HG02642 (cell line): ENCODE data around the gene GINS2.

Experiments used
- ATAC-seq: cut with Tn5 transposase; IDR thresholded peaks from one replicate; pipeline ENCODE4 v1.9.1; 2021; ENCODE audit warnings: mild to moderate bottlenecking; ENCODE audit not compliant: unreplicated experiment, poor library complexity

GINS2 gene

GRCh38 chr16:85688586-85689284 lies at the start of gene GINS2:
Gene GINS2, minus strand, starts transcription at chr16:85688954. Its CDS starts 56 bp downstream, at chr16:85688898.
- ATAC-seq, result peak; percentile 97

GRCh38 chr16:85736921-85737320 lies 48.2 kb upstream of the GINS2 start:
- no peak for ATAC-seq

- peak; percentile 11 for ATAC-seq
These were observed 47.2 kb upstream of the GINS2 start for GRCh38 chr16:85735946-85736345.

- ATAC-seq, result peak; percentile 72
These were observed 46.5 kb upstream of the GINS2 start for GRCh38 chr16:85735225-85735635.

GRCh38 chr16:85734311-85735017 lies 45.7 kb upstream of the GINS2 start:
- no peak for ATAC-seq

GRCh38 chr16:85733839-85734170 lies 45.1 kb upstream of the GINS2 start:
- ATAC-seq, result no peak

GRCh38 chr16:85733155-85733838 lies 44.5 kb upstream of the GINS2 start:
- no peak for ATAC-seq

GRCh38 chr16:85731179-85731578 lies 42.4 kb upstream of the GINS2 start:
- no peak for ATAC-seq

GRCh38 chr16:85730186-85730465 lies 41.4 kb upstream of the GINS2 start:
- ATAC-seq, result no peak

GRCh38 chr16:85729452-85730185 lies 40.9 kb upstream of the GINS2 start:
- no peak for ATAC-seq

GRCh38 chr16:85728879-85729278 lies 40.1 kb upstream of the GINS2 start:
- no peak for ATAC-seq

GRCh38 chr16:85724936-85725335 lies 36.2 kb upstream of the GINS2 start:
- ATAC-seq, result no peak

GRCh38 chr16:85724126-85724879 lies 35.5 kb upstream of the GINS2 start:
- no peak for ATAC-seq

GRCh38 chr16:85722128-85722893 lies 33.6 kb upstream of the GINS2 start:
- ATAC-seq, result no peak

GRCh38 chr16:85720302-85720637 lies 31.5 kb upstream of the GINS2 start:
- no peak for ATAC-seq

- ATAC-seq, result no peak
These were observed 31.0 kb upstream of the GINS2 start for GRCh38 chr16:85719605-85720301.

GRCh38 chr16:85718682-85719081 lies 29.9 kb upstream of the GINS2 start:
- ATAC-seq, result no peak

GRCh38 chr16:85718153-85718477 lies 29.4 kb upstream of the GINS2 start:
- ATAC-seq, result no peak
